ENCODE results near the gene MINDY3.
"Not testable (repeated sequence)": the region's sequence is repeated elsewhere in the genome, so short reads cannot be mapped to it uniquely, and the experiment has no call there.

Gene MINDY3

GRCh38 chr10:15774534-15774933 is 85.8 kb downstream of the MINDY3 start:
- H3K27ac ChIP-seq (ENCODE audit: low read depth, low read length); H3K4me1 ChIP-seq (ENCODE audit: insufficient read depth, low read length); H3K9ac ChIP-seq (ENCODE audit: low read depth, low read length); H3K27me3 ChIP-seq (ENCODE audit: insufficient read depth, low read length); H3K4me3 ChIP-seq (ENCODE audit: low read length): not testable (repeated sequence)
- H3K9me3 ChIP-seq (ENCODE audit: insufficient read depth, low read depth, low read length): peaks cover 12% of the 10 kb centered on the region; the same call in 1 of the 2 replicates
- WGBS: 96% methylated on average over 2 of the region's 4 CpGs
- peaks cover 20% of the 10 kb centered on the region for H3K36me3 ChIP-seq (ENCODE audit: insufficient read depth, low read length)

GRCh38 chr10:15764892-15765454 is 95.3 kb downstream of the MINDY3 start:
- WGBS: 91% methylated on average over 2 of the region's 2 CpGs
- Histone ChIP-seq H3K27ac (ENCODE audit: low read depth, low read length) (no peak overlapping the region), H3K36me3 (ENCODE audit: insufficient read depth, low read length) (no peaks in the 10 kb centered on the region), H3K4me1 (ENCODE audit: insufficient read depth, low read length) (no peaks in the 10 kb centered on the region), H3K4me3 (ENCODE audit: low read length) (no peak overlapping the region), H3K27me3 (ENCODE audit: insufficient read depth, low read length) (no peaks in the 10 kb centered on the region), H3K9me3 (ENCODE audit: insufficient read depth, low read depth, low read length) (no peaks in the 10 kb centered on the region), H3K9ac (ENCODE audit: low read depth, low read length) (no peak overlapping the region)

DNA sequence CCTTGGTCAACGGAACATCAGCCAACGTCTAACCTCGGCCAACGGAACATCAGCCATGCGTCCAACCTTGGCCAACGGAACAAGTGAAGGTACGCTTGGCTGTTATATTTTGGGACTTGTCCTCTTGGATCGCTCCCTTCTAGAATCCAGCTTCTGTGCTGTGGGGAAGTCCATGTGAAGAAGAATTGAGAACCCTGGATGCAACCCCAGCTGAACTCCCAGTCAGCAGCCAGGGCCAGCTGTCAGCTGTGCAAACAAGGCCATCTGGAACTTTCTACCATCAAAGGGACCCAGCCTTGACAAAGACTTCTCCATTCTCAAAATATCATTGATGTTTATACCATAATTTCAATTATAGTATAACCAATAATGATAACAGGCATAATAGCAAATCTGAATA is 97.3 kb downstream of the MINDY3 start:
- 98% methylated on average over 8 of the region's 8 CpGs for WGBS
- Histone ChIP-seq H3K4me3 (ENCODE audit: low read length) (no peak overlapping the region), H3K4me1 (ENCODE audit: insufficient read depth, low read length) (no peaks in the 10 kb centered on the region), H3K27me3 (ENCODE audit: insufficient read depth, low read length) (no peaks in the 10 kb centered on the region), H3K9me3 (ENCODE audit: insufficient read depth, low read depth, low read length) (no peaks in the 10 kb centered on the region), H3K9ac (ENCODE audit: low read depth, low read length) (no peak overlapping the region), H3K36me3 (ENCODE audit: insufficient read depth, low read length) (no peaks in the 10 kb centered on the region), H3K27ac (ENCODE audit: low read depth, low read length) (no peak overlapping the region)

- H3K4me1 ChIP-seq (ENCODE audit: insufficient read depth, low read length); H3K27ac ChIP-seq (ENCODE audit: low read depth, low read length); H3K4me3 ChIP-seq (ENCODE audit: low read length); H3K9ac ChIP-seq (ENCODE audit: low read depth, low read length); H3K9me3 ChIP-seq (ENCODE audit: insufficient read depth, low read depth, low read length); H3K36me3 ChIP-seq (ENCODE audit: insufficient read depth, low read length); H3K27me3 ChIP-seq (ENCODE audit: insufficient read depth, low read length): not testable (repeated sequence)
- 93% methylated on average over 6 of the region's 6 CpGs for WGBS
Measured at GRCh38 chr10:15762239-15762638, 98.1 kb downstream of the MINDY3 start.

DNA sequence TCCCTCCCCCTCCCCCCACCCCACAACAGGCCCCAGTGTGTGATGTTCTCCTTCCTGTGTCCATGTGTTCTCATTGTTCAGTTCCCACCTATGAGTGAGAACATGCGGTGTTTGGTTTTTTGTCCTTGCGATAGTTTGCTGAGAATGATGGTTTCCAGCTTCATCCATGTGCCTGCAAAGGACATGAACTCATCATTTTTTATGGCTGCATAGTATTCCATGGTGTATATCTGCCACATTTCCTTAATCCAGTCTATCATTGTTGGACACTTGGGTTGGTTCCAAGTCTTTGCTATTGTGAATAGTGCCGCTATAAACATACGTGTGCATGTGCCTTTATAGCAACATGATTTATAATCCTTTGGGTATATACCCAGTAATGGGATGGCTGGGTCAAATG is 99.1 kb downstream of the MINDY3 start:
- H3K27ac ChIP-seq (ENCODE audit: low read depth, low read length); H3K9me3 ChIP-seq (ENCODE audit: insufficient read depth, low read depth, low read length); H3K4me3 ChIP-seq (ENCODE audit: low read length); H3K27me3 ChIP-seq (ENCODE audit: insufficient read depth, low read length); H3K4me1 ChIP-seq (ENCODE audit: insufficient read depth, low read length); H3K9ac ChIP-seq (ENCODE audit: low read depth, low read length); H3K36me3 ChIP-seq (ENCODE audit: insufficient read depth, low read length): not testable (repeated sequence)
- WGBS: 100% methylated on average over 2 of the region's 4 CpGs

- H3K9ac ChIP-seq (ENCODE audit: low read depth, low read length): no peak overlapping the region
- no peaks in the 10 kb centered on the region for H3K9me3 ChIP-seq (ENCODE audit: insufficient read depth, low read depth, low read length)
- no peaks in the 10 kb centered on the region for H3K27me3 ChIP-seq (ENCODE audit: insufficient read depth, low read length)
- H3K4me1 ChIP-seq (ENCODE audit: insufficient read depth, low read length): no peaks in the 10 kb centered on the region
- no peak overlapping the region for H3K4me3 ChIP-seq (ENCODE audit: low read length)
- H3K27ac ChIP-seq (ENCODE audit: low read depth, low read length): no peak overlapping the region
- 94% methylated on average over 2 of the region's 2 CpGs for WGBS
- no peaks in the 10 kb centered on the region for H3K36me3 ChIP-seq (ENCODE audit: insufficient read depth, low read length)
Measured at GRCh38 chr10:15760681-15761080, 99.6 kb downstream of the MINDY3 start.

DNA sequence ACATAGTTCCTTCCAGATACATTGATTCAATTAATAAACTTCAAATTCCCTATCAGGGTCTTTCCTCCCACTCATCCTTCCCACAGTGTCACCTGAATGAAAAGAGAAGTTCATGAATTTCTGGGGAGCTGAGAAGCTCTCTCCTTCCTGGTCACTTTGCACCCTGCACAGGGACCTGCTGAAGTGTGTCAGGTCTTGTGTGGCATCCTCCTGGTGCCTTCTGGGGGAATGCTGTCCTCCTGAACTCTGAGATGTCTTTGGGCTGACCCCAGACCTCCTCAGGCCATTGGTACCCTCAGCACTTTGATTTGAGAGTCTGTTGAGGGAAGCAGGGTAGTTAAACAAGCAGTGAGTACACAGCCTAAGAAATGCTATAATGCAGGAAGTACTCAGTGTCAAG is 101.0 kb downstream of the MINDY3 start:
- H3K4me3 ChIP-seq (ENCODE audit: low read length): no peak overlapping the region
- no peaks in the 10 kb centered on the region for H3K27me3 ChIP-seq (ENCODE audit: insufficient read depth, low read length)
- H3K27ac ChIP-seq (ENCODE audit: low read depth, low read length): no peak overlapping the region
- no peaks in the 10 kb centered on the region for H3K36me3 ChIP-seq (ENCODE audit: insufficient read depth, low read length)
- H3K4me1 ChIP-seq (ENCODE audit: insufficient read depth, low read length): no peaks in the 10 kb centered on the region
- H3K9me3 ChIP-seq (ENCODE audit: insufficient read depth, low read depth, low read length): no peaks in the 10 kb centered on the region
- H3K9ac ChIP-seq (ENCODE audit: low read depth, low read length): no peak overlapping the region

DNA sequence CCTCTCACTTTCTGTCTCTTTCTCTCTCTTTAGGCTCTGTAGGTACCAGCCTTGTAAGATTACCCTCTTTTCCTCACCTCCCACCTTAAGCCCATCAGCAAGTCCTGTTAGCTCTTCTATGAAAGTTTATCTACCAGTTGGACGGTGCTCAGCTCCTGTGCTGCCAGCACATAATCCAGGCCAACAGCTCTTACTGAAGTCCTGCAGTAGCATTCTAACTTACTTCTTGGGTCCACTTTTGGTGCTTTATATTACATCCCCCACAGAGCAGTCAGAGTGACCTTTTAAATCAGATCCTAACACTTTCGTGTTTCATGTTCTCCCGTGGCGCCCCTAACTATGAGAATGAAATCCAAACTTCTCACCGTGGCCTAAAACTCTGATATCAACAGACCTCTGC is 101.7 kb downstream of the MINDY3 start:
- Histone ChIP-seq H3K9me3 (ENCODE audit: insufficient read depth, low read depth, low read length) (no peaks in the 10 kb centered on the region), H3K4me3 (ENCODE audit: low read length) (no peak overlapping the region), H3K4me1 (ENCODE audit: insufficient read depth, low read length) (no peaks in the 10 kb centered on the region), H3K27me3 (ENCODE audit: insufficient read depth, low read length) (no peaks in the 10 kb centered on the region), H3K9ac (ENCODE audit: low read depth, low read length) (no peak overlapping the region), H3K27ac (ENCODE audit: low read depth, low read length) (no peak overlapping the region), H3K36me3 (ENCODE audit: insufficient read depth, low read length) (no peaks in the 10 kb centered on the region)
- 93% methylated on average over 5 of the region's 5 CpGs for WGBS

- H3K9ac ChIP-seq (ENCODE audit: low read depth, low read length): no peak overlapping the region
- no peaks in the 10 kb centered on the region for H3K36me3 ChIP-seq (ENCODE audit: insufficient read depth, low read length)
- H3K4me1 ChIP-seq (ENCODE audit: insufficient read depth, low read length): no peaks in the 10 kb centered on the region
- WGBS: 88% methylated on average over 2 of the region's 2 CpGs
- no peak overlapping the region for H3K4me3 ChIP-seq (ENCODE audit: low read length)
- H3K27ac ChIP-seq (ENCODE audit: low read depth, low read length): no peak overlapping the region
- H3K9me3 ChIP-seq (ENCODE audit: insufficient read depth, low read depth, low read length): no peaks in the 10 kb centered on the region
- H3K27me3 ChIP-seq (ENCODE audit: insufficient read depth, low read length): no peaks in the 10 kb centered on the region
Measured at GRCh38 chr10:15754937-15755336, 105.4 kb downstream of the MINDY3 start.

- Histone ChIP-seq H3K9ac (ENCODE audit: low read depth, low read length) (no peak overlapping the region), H3K9me3 (ENCODE audit: insufficient read depth, low read depth, low read length) (no peaks in the 10 kb centered on the region), H3K27me3 (ENCODE audit: insufficient read depth, low read length) (no peaks in the 10 kb centered on the region), H3K4me1 (ENCODE audit: insufficient read depth, low read length) (no peaks in the 10 kb centered on the region), H3K4me3 (ENCODE audit: low read length) (no peak overlapping the region), H3K27ac (ENCODE audit: low read depth, low read length) (no peak overlapping the region), H3K36me3 (ENCODE audit: insufficient read depth, low read length) (no peaks in the 10 kb centered on the region)
- 91% methylated on average over 5 of the region's 5 CpGs for WGBS
Measured at GRCh38 chr10:15751046-15751445, 109.3 kb downstream of the MINDY3 start.

DNA sequence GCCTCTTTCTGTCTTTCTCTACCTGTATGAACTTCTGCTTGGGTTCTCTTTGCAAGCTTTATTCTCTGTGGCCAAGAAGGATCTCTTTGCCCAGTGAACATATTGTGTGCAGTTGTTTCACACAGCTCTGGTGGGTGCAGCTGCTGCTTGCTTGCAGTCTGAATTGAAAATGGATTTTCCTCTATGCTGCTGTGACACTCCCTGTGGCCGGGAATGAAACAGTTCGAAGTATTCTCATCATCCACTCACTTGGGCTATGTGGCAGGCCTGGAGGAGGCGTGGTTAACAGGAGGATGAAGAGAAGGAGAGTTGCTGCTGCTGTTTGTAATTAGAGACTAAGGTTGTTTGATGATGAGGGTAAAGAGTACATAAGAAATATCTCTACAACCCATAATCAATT is 112.2 kb downstream of the MINDY3 start:
- WGBS: 94% methylated on average over 2 of the region's 3 CpGs
- no peak overlapping the region for H3K9ac ChIP-seq (ENCODE audit: low read depth, low read length)
- H3K36me3 ChIP-seq (ENCODE audit: insufficient read depth, low read length): no peaks in the 10 kb centered on the region
- H3K4me3 ChIP-seq (ENCODE audit: low read length): no peak overlapping the region
- H3K9me3 ChIP-seq (ENCODE audit: insufficient read depth, low read depth, low read length): no peaks in the 10 kb centered on the region
- H3K27ac ChIP-seq (ENCODE audit: low read depth, low read length): no peak overlapping the region
- no peaks in the 10 kb centered on the region for H3K4me1 ChIP-seq (ENCODE audit: insufficient read depth, low read length)
- no peaks in the 10 kb centered on the region for H3K27me3 ChIP-seq (ENCODE audit: insufficient read depth, low read length)

GRCh38 chr10:15747632-15748031 is 112.7 kb downstream of the MINDY3 start:
- no peaks in the 10 kb centered on the region for H3K27me3 ChIP-seq (ENCODE audit: insufficient read depth, low read length)
- H3K9me3 ChIP-seq (ENCODE audit: insufficient read depth, low read depth, low read length): no peaks in the 10 kb centered on the region
- no peaks in the 10 kb centered on the region for H3K36me3 ChIP-seq (ENCODE audit: insufficient read depth, low read length)
- no peak overlapping the region for H3K9ac ChIP-seq (ENCODE audit: low read depth, low read length)
- H3K4me3 ChIP-seq (ENCODE audit: low read length): no peak overlapping the region
- WGBS: 91% methylated on average over 3 of the region's 3 CpGs
- H3K27ac ChIP-seq (ENCODE audit: low read depth, low read length): no peak overlapping the region
- H3K4me1 ChIP-seq (ENCODE audit: insufficient read depth, low read length): no peaks in the 10 kb centered on the region
